OCI-M2 (cell line): ENCODE measurements around the gene ANKUB1.

Experiments
- DNase-seq: peaks from one replicate; lab custom pipeline; 2025; ENCODE audit not compliant: unreplicated experiment; lab: John Stamatoyannopoulos, UW

Gene ANKUB1

DNA sequence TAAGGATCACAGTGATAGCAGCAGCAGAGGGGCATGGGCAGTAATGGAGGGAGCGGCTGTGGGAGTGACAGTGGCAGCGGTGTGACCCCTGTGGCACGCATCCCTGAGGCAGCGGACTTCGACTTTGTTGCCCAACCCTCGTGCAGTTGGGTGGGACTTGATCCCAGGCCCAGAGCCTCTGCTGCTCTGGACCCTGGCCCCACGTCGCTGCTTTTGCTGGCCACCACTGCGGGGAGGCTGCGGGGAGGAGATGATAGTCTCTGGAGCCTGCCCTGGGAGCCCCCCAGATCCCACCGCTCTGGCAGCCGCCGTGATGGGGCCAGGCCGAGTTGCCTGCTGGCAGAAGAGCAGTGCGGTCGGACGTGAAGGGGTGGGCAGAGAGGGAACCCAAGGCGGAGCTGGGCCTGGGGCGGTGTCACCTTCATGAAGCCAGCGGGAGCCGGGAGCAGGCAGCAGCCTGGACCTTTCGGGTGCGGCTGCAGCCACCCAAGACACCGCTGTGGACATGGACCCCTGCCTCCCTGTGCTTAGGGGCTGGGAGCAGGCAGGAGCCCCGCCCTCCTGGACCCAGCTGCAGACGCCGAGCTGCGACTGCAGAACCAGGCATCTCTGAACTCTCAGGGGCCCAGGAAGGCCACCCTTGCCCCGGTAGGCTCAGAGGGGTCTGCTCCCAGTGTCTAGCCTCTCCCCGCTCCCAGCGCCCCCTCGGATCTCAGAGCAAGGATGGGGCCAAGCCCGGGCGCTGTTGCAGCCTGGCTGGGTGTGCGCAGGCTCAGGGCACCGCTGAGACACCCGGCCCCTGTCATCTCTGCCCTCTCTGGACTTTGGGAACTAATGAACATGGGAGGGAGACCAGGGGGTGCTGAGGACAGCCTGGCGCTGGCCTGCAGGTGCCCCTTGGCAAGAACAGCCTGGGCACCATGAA lies 78.4 kb downstream of the ANKUB1 start:
- DNase-seq, result no peak
